GM19455 (cell line): ENCODE measurements around the gene ARHGEF28.

Experiments used
- ATAC-seq: cut with Tn5 transposase; IDR thresholded peaks from one replicate; pipeline ENCODE4 v1.9.1; 2021; ENCODE audit not compliant: unreplicated experiment

Gene ARHGEF28

DNA sequence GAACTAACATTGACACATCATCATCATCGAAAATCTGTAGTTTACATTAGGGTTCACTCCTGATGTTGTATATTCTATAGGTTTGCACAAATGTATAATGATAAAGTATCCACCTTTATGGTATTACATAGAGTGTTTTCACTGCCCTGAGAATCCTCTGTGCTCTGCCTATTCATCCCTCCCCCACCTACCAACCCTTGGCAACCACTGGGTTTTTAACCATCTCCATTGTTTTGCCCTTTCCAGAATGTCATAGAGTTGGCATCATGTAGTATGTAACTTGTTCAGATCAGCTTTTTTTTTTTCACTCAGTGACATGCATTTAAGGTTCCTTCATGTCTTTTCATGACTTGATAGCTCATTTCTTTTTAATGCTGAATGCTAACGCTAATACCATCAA is 106.0 kb downstream of the ARHGEF28 start:
- ATAC-seq = no peak

DNA sequence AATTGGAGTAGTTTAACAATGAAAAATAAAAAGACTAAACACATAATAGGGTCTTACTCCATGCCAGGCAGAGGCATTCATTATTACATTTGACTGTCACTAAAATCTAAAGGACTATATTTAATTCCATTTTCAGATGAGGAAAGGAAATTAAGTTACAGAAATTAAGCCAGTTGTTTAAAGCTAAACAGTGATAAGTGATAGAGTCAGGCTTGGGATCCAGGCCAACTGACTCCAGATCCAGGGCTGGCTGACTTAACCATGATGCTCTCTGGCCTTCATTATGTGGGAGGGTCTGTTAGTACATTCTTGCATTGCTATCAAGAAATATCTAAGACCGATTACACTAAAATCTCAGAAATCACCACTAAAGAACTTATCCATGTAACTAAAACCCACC is 107.2 kb downstream of the ARHGEF28 start:
- ATAC-seq = no peak

DNA sequence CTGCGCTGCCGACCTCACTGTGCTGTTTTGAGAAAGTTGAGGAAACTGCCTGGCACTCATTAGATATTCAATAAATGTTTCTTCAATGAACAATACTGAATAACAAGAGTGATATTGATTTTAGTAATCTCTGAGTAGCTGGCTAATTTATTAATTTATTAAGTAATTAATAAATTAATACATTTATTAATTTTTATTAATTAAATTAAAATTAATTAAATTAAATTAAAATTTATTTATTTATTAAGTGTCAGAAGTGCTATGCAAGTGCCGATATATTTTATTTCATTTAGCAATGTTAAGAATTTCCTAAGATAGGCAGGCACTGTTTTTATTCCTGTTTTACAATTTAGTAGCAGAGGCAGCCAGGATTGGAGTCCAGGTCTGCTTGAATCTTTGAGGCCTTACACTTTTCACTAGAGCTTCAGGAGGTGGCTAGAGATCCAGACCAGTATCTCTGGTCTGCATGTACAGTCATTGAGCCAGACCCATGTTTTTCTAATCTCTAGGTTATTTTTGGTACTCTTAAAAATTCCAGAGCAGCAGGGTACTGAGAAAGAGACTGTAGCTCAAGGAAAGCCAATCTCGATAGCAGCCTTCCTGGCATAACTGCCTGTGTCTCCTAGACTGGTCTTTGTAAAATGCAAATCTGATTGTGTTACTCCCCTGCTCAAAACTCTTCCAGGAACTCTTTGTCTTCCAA is 109.2 kb downstream of the ARHGEF28 start:
- ATAC-seq = no peak

DNA sequence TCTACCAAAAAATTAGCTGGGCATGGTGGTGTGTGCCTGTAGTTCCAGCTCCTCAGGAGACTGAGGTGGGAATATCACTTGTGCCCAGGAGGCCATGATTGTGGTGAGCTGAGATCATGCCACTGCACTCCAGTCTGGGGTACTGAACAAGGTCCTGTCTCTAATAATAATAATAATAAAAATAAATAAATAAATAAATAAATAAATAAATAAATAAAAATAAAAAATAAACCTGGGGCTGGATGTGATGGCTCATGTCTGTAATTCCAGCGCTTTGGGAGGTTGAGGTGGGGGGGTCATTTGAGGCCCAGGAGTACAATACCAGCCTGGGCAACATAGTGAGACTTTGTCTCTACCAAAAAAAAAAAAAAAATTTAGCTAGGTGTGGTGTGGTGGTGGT is 113.7 kb downstream of the ARHGEF28 start:
- ATAC-seq = no peak

DNA sequence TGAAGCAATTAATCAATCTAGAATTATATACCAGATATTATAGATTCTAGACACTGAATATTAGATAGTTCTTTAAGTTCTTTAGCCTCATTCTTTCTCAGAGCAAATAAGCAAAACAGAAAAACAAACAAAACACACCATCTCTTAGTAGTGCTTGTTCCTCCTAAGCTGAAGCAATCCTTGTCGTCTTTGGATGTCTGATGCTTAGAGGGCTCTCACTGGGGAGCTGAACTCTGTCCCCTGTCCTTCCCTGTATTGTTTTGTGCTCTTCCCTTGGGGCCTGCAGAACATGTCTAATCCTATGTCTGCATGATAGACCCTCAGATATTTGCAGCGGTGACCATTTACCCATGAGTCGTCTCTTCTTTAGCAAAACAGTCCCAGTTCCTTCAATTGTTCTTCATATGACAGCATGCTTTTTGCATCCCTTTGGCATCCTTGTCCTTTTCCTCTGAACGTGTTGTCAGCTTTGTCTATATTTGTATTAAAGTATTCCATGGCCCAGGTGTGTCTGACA is 114.3 kb downstream of the ARHGEF28 start:
- no peak for ATAC-seq

DNA sequence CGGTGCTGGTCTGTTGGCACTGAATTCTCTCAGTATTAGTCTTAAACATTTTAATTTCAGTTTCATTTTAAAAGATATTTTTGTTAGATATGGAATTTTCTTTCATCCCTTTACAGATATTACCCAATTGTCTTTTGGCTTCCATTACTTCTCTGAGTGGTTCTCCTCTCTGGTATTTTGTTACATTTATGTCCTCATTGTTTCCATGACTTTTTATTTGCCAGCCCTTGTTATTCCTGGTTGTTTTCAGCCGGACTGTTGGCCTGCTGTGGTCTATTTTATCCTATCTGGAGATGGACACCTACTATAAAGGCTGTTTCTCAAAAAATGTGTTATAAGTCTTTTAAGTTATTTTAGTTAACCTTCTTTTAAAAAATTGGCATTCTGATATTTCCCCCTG is 117.2 kb downstream of the ARHGEF28 start:
- ATAC-seq = no peak

DNA sequence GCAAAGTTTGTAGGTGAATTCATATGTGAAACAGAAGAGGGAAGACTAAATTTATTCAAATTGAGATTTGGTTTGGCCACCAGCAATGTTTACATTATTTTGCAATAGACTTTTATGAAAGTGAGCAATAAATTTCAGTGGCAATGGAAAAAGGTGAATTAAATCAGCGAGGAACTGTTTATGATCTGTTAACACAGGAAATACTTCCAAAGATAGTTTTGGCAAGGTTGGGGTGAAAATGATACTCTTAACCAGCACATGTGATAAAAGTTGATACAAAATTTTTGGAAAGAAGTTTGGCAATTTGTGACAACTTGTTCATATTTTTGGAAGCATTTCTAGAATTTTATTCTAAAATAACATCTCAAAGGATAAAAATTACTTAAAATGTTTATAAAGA is 119.8 kb downstream of the ARHGEF28 start:
- no peak for ATAC-seq

DNA sequence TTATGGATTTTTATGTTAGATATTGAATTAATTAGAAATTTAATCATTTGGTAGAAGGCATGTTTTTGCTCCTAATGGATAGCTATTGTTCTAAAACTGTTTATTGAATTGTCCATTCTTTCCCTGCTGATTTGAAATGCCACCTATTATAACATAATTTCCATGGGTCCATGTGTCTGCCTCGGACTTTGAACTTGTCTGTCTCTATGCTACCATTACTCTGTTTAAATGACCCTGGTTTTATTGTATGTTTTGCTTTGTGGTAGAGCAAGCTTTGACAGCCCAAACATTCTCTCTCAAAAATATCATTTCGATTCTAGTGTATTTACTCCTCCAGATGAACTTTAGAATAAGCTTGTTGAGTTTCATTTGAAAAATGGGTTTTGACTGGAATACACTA is 120.6 kb downstream of the ARHGEF28 start:
- ATAC-seq = no peak

DNA sequence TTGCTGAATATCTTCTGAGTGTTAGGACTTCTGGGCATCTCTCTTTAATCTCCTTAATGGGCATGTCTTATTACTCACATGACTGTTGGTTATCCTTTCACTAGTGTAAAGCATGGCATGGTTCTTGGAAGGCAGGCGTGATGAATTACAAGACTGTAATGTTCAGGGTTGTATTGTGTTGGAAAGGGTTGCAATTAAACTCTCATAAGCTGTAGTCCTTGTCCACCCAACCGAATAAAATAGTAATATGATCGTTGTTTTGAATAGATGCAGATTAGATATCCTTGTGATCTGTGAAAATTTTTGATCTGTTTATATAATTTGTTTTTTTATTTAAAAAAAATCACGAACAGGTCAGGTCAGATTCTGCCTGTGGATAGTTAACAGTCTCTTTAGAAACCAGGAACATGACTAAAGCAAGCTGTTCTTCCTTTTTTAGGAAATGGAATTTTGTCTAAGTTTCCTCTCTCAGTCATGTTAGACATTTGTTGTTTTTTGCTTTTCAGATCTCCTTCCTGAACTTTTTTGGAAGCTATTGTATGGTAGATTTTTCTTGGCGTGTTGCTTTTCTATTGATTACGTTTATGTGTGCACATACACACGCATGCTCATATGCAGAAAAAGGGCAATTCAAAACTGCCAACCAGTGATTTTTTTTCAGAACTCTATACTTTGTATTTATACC is 121.8 kb downstream of the ARHGEF28 start:
- no peak for ATAC-seq

DNA sequence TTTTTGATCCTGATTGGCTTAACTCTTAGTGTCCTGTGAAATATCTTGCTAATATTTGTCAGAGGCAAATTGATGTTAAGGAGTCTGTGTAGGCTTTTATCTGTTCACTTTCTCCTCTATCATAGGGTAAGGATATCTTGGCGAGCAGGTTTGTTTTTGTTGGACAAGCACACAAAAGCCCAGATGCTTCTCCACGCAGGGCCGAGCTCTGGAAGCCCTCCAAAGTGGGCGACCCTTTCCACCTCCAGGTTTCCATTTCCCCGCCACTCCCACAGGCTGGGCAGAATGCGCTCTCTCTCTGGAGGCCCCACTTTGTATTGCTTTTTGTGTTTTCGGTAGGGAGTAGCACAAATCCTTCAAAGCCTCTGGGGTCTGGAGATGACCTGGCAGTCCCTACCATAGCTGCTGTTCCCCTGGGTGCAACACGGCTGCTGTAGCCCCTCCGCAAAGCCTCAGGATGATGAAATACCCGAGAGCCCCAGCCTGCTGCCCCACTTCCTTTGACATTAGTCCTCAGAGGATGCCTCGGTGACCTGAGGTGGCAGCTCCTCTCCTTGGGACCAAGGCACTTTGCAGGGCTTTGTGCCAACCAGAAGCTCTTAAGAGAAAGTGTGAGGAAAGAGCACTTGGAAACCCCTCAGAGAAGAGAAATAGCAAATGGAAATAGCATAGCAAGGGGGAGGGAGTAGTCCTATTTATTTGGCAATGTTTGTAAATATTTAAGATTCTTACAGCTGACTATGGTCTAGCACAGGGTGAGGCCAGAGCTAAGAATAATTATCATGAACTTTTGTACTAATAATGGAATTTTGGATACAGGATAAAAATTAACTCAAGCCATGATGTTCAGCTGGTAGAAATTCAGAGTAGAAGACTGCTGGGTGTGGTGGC is 122.8 kb downstream of the ARHGEF28 start:
- ATAC-seq = no peak

DNA sequence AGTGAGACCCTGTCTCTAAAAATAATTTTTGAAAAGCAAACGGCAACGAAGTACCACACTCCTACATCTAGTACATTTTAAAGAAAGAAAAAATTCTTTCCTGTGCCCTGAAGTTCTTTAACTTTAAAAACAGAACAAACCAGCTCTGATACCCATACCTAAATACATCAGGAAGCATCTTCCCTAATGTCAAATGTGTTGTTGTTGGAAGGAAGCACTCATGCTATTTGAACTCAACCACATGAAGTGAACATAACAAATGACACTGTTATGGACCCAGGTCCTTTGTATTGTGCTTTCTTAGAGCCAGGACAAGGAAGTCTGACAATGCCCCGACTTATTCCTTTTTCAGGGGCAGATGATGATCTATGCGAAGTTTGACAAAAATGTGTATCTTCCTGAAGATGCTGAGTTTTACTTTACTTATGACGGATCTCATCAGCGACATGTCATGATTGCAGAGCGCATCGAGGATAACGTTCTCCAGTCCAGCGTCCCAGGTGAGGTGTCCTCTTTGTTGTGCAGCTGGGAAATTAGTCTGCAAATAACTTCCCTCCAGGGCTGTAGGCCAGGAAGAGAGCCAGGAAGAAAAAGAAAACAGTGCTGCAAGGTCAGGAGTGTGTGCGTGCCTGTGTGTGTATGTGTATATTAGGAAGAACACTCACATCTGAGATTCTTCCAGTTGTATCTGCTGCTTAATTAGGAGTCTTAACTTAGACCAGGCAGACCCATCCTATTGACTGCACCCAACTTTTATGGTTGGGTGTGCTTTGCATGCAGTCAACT is 123.7 kb downstream of the ARHGEF28 start:
- ATAC-seq = no peak

DNA sequence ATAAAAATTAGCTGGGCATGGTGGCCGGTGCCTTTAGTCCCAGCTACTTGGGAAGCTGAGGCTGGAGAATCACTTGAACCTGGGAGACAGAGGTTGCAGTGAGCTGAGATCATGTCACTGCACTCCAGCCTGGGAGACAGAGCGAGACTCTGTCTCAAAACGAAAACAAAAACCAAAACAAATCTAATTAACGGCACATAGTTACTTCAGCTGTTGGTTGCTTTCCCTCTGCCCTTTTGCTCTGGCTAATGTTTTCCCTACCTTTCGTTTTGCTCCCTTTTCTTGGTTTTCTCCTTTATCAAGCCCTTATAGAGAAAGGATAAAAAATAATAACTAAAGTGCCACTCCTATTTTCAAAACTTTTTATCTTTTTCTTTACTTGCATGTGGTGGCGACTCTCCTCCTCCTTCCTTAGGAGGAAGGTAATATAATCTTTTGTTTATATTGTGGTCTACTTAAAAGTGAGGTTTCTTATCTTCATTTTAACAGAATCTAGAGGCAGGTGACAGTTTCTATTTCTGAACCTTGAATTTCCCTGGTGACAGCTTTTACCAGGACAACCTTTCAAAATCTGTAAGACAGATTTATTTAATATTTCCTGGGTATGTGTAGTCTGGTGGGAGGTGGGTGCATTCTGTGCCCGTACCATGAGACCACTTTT is 125.4 kb downstream of the ARHGEF28 start:
- ATAC-seq = no peak

DNA sequence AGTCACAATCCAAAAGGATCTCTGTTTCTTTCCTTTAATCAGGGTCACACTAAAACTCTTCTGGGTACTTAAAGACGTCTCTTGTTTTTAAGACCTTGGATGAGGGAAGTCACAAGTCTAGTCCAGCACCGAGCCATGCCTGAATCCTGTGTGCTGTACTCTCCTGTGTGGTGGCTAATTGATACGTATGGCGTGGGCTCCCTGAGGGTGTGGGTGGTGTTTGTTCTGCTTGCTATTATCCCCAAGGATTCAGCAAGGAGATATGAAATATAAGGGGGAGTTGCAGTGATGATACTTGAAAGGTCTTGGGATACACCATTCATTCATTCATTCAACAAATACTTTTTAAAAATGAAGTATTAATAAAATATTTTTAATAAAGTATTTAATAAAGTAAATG is 128.3 kb downstream of the ARHGEF28 start:
- no peak for ATAC-seq

DNA sequence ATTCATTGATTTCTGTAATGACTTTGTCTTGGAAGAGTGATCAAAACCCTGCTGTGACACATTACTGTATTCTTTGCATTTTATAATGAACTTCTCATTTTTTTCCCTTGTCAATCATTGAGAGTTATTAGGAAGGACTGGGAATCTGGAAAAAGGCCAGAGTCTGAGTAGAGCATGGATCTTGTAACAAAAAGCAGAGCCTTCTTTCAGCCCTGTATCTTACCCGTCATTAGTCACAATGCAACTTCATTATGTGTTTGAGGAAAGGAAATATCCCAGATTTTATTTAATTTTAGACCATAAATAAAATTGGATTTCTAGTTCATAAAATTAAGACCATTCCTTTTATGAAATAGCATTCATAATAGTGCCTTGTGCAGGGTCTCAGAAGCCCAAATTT is 131.4 kb downstream of the ARHGEF28 start:
- no peak for ATAC-seq

DNA sequence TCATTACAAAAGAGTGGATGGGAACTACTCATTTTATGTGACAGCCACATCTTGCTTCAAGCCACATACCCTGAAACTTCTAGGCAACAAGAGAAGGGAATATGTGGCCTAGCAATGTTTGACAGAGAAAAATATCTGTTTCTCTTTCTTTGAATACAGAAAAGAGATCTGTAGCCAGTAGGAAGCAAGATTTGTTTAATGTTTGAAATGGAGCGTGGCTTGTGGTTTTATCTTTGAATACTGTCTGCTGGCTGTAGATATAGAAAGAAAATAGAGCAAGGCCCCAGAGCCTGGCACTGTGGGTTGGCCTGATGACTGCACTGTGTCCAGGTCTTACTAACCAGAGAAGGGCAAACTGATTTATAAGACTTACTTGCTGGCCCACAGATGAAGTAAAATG is 133.8 kb downstream of the ARHGEF28 start:
- ATAC-seq = no peak

DNA sequence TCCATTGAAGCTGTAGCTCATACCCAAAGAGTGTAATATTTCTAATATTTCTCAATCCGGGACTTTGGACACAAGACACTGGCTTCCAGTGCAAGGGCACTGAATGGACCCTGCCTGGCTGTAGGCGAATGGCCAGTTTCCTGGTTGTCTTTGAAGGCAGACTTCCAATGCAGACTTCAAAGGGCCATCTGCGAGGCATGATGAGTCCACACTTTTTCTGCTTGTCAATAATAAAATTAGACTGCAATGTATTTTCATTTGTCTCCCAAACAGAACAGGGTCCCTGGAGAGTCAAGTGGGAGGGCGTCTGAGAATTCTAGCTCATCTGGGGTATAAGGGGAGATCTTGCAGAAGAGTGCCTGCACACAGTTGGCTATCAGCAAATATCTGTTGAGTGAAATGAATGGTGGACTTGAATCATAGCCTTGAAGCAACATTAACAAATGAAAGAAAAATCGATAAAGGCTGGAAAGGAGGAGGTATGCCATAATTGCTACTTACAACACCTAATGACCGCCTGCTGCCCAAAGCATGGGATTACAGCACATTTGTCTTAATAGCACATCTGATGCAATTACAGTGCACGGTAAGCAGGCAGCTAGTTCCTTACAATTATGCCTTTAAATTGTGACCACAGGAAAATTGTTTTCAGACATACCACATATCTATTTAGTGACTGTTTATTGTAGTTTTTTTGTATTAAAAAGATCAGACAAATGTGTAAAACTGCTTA is 137.5 kb downstream of the ARHGEF28 start:
- no peak for ATAC-seq

DNA sequence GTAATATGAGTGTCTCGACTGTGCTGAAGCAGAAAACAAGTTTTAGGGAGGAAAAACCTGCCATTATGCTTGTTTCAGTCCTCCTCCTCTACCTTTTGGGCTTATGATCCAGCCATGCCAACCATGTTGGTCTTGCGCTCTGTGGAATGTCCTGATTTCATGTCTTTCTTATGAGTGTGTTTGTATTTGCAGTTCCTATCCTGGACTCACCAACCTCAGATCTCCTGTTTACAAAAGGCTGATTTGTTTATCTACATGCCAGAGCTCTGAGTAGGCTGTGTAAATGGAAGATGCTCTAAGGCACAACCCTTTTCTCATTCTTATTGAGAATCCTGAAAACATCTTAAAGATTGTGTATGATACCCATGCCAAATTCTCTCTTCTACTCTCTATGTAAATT is 138.6 kb downstream of the ARHGEF28 start:
- ATAC-seq = no peak

DNA sequence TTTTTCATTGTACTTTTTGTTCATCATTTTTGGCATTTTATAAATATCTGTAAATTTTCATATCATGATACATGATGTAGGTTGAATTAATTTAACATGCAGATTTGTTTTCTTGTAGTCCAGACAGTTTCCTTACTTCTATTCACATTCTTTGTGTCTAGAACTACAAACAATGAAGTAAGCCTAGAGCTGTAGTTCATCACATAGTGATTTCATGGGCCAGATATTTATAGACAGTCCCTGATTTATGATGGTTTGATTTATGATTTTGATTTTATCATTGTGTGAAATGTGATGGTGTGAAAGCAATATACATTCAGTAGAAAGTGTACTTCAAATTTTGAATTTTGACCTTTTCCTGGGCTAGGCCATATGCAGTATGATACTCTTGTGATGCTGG is 139.0 kb downstream of the ARHGEF28 start:
- no peak for ATAC-seq

DNA sequence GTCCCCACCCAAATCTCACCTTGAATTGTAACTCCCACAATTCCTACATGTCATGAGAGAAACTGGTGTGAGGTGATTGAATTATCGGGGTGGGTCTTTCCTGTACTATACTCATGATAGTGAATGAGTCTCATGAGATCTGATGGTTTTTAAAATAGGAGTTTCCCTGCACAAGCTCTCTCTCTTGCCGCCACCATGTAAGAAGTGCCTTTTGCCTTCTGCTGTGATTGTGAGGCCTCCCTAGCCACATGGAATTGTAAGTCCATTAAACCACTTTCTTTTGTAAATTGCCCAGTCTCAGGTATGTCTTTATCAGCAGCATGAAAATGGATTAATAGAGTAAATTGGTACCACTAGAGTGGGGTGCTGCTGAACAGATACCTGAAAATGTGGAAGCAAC is 140.9 kb downstream of the ARHGEF28 start:
- no peak for ATAC-seq
